Stimulated activated CD4-positive, alpha-beta T cell treated with anti-CD3 and anti-CD28 coated beads, Interleukin-12 subunit alpha, Interleukin-12 subunit beta, amount 100 ng/mL, for 48 hours (primary cell): ENCODE data around the gene ATXN2L.
"Not testable (repeated sequence)": the region's sequence is repeated elsewhere in the genome, so short reads cannot be mapped to it uniquely, and the experiment has no call there.

ENCODE experiments used
- DNase-seq, 3 donors: peaks; one replicate each; pipeline ENCODE4 v3.0.0-alpha.2; 2020; ENCODE audit warnings: low read depth in 2 of 3, low spot score in 1 of 3

The ATXN2L gene

DNA sequence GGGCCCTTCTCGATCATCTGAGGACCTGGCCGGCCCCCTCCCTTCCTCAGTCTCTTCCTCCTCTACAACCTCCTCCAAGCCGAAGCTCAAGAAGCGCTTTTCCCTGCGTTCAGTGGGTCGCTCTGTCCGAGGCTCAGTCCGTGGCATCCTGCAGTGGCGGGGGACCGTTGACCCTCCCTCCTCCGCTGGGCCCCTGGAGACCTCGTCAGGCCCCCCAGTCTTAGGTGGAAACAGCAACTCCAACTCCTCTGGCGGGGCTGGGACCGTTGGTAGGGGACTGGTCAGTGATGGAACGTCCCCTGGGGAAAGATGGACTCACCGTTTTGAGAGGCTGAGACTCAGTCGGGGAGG is 43.6 kb downstream of the ATXN2L start:
- no peak for DNase-seq

DNA sequence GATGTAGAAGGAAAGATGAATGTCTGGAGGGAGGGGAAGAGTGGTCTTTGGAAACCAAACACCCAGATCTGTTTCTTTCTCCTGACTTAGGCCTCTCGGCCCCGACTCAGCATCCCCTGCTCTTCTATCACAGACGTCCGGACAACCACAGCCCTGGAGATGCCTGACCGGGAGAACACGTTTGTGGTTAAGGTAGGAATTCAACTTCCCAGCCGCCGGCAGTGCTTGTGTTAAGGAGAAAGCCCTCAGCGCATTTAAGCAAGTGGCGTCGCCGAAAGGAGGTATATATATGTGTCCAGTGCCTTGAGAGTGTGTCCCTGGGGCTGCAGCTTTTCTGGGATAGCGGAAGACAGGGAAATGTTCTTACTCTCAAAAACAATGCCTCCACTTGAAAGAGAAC is 44.4 kb downstream of the ATXN2L start:
- DNase-seq = no peak

DNA sequence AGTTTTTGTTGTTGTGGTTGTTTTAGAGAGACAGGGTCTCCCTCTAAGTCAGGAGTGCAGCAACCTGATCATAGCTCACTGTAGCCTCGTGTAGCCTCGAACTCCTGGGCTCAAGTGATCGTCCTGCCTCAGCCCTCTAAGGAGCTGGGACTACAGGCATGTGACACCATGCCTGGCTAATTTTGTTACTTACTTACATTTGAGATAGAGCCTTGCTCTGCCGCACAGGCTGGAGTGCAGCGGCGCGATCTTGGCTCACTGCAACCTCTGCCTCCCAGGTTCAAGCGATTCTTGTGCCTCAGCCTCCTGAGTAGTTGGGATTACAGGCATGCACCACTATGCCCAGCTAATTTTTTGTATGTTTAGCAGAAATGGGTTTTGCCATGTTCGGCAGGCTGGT is 44.8 kb downstream of the ATXN2L start:
- not testable (repeated sequence) for DNase-seq

DNA sequence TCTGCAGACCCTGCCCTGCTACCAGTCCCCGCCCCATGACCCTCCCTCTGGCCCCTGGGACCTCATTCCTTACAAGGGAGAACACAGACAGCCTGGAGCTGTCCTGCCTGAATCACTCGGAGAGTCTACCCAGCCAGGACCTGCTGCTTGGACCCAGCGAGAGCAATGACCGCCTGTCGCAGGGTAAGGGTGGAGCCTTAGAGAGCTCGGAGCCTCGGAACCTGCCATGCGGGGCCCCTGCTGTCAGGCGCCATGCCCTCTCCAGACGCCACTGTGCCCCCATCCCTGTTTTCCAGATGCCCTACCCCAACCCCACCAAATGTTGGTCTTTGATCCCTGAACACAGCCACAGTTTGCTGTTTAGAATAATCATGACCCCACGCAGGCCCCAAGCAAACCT is 46.4 kb downstream of the ATXN2L start:
- DNase-seq = no peak

DNA sequence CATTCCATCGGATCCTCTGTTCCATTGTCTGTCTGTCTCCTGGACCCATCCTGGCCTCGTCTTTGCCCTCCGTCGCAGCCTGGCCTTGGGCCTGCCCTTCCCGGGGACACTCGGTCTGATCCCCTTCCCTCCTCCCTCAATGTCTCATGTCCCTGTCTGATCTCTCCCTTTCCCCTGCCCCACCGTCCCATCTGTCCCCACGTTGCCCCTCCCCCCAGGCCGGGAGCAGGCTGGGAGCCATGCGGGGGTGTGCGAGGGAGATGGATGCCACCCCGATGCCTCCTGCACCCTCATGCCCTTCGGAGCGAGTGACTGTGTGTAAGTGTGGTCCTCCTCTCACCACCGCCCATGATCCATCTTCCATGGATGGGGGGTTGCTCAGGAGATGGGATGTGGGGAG is 50.2 kb downstream of the ATXN2L start:
- DNase-seq = no peak

DNA sequence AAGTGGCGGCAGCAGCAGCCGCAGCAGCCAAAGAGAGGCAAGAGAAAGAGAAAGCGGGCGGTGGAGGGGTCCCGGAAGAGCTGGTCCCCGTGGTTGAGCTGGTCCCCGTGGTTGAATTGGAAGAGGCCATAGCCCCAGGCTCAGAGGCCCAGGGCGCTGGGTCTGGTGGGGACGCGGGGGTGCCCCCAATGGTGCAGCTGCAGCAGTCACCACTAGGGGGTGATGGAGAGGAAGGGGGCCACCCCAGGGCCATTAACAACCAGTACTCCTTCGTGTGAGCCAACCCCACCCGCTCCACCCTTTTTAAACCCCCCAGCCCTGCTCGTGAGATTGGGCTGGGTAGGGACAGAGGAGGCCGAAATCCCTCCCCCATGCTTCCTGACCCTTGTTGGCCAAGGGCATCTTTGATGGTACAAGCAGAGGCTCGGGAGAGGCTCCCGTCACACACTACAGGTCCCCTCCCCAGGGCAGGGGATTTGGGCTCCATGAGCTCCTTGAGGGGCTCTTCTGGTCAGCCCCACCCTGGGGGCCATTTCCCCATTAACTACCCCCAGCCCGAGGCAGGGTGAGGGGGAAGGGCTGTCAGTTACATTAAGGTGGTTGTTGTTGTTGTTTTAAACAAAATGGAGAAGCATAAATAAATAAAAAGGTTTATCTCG is 50.9 kb downstream of the ATXN2L start:
- peak; percentile 33 to 56 (median 43) for DNase-seq

DNA sequence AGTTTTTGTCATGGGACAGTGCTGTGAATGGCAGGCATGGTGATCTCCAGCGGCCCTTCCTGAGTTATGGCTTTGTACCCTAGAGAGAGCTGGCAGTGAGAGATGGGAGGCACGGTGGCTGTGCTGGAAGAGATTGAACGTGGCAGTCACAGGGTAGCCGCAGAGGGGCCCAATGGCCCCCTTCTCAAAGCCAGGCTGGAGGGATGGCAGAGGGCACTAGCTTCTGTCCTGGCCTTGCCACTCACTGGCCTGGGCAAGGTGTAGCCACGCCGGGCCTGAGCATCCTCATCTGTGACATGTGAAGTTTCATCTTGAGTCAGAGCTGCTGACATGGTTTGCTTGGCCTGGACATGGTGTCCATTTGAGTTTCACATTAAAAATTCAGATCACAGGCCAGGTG is 51.6 kb downstream of the ATXN2L start:
- DNase-seq = no peak

DNA sequence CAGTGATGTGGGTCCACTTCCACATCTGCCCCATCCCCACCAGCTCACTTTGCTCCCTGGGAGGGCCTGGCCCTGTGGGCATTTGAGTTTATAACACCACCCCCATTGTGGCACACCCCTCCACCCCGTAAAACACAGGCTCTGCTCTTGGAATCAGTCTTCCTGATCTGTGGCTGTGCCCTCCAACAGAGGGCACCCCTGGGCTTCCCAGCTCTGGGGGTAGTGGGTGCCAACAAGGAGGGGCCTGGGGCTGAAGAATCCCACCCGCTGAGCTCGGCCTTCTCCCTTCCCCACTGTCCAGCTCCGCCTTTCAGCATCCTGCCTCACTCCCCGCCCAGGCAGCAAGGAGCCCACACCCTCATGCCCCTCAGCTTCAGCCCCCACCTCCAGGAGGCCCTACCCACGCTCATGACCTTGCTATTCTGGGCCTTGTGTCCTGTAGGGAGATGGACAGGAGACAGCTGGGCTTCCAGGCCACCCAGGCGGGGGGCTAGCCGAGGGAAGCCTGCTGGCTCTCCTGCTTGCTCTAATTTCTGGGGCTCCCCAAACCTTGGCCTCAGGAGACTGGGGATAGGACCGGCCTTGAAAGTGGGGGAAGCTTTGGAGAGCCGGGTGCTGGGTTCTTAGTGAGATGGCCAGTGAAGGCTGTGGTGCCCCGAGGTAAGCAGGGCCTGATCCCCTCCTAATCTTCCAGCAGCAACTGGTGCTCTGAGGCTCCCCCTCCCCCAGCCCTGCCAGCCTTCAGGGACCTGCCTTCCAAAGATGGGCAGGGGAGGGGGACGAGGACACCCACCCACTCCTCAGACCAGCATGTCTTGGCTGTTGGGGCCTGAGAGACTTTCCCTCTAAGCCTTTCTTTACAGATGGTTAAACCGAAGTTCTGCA is 52.6 kb downstream of the ATXN2L start:
- DNase-seq = no peak

DNA sequence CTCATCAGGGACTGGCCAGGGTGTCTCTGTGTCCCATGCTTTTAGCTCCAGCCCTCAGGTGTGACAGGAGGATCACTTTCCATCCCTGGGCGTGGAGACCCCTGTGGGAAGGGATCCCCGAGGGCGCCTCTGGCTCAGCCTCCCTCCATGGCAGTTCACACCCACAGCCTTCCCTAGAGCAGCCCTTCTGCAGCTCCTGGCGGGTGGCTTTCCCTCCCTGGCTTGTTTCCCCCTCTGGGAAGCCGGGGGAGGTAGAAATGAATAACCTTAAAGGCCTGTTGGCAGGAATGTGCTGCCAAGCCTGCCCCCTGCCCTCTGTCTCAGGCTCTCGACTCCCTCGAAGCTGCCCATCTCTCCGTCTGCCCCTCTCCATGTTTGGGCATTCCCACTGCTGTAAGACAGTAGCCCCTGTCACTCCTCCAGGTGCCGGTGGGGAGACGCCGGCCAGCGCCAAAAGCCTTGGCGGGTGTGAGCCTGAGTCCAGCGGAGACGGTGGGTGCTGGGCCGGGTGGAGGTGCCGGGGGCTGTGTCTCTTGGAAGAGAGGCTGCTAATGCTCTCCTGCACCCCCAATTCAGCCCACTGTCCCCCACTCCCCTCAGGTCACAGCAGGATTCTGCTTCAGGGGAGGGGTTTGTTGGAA is 53.3 kb downstream of the ATXN2L start:
- DNase-seq = no peak

DNA sequence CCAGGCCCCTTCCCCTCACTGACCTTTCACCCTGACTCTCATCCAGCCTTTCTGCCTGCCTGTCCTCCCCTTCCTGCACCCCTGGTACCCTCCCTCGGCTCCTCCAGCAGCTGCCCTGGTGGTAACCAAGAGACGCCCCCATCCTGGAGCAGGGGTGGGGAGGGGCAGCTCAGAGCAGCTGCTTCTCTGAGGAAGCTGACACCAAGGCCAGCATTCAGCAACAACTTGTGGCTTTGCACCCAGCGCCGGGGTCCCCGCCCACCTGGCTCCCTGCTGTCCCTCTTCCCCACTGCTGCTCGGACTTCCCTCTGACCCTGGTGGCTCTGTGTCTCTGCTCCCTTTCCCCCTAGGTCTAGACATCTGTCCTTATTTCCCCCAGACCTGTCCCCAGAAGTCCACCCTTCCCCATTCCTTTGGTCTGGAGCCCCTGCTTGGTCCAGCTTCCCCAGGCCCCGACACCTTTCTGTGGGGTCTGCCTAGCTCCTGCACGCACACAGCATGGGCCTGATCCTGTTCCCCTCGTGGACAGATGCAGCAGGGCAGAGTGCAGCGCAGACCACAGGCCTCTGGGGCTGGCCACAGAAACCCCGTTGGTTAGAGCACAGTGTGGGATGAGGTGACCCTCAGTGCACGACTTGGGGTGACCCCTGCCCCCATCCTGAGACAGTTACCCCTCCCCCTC is 54.3 kb downstream of the ATXN2L start:
- DNase-seq = no peak

DNA sequence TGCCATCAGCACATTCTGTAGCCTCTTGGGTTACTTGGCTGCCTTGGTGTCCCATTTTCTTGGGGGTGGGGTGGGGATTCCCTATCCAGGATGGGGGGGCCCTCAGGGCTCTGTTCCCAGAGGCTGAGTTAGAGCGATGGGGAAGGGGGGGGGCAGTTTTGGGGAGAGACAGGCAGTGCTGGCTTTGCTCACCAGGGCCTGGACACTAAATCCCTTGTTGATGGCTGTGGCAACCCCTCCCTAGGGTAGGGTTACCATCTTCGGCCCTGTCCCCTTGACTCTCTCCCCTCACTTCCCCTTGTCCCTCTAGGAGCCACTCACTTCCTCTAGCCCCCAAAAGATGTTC is 54.8 kb downstream of the ATXN2L start:
- no peak for DNase-seq

DNA sequence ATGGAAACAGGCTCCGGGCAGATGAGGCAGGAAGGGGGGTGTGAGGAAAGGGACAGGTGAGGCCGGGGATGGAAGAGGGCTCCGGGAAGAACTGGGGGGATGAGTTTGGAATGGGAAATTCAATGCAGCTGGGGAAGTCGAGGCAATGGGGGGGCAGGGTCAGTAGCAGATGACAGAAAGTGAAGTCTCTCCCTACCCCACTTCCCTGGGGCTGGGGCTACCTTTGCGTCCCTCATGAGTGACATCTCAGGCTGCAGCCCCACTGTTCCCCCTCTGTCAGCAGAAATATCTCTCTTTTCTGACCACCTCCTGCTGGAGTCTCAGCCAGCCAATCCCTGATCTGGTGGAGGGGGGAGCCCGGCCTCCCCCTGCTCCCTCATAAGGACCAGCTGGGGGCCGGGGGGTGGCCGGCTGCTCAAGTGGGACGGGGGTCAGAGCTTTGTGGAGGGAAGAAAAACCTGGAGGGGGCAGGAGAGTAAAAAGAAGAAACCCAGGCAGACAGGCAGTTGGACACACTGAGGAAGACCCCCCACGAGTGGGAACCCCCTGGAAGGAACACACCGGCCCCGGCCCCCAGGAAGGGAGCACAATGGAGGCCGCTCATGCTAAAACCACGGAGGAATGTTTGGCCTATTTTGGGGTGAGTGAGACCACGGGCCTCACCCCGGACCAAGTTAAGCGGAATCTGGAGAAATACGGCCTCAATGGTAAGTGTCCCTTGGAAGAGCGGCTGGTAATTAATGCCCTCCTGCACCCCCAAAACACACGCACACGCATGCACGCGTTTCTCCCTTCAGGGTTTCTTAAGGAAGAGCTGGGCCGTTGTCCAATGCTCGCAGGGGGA is 55.5 kb downstream of the ATXN2L start, which contains the start of gene ATP2A1:
Gene ATP2A1, plus strand, starts transcription at position 406 of the 844 bp plus-strand sequence. Its CDS starts 184 bp downstream, at position 590.
- no peak for DNase-seq

DNA sequence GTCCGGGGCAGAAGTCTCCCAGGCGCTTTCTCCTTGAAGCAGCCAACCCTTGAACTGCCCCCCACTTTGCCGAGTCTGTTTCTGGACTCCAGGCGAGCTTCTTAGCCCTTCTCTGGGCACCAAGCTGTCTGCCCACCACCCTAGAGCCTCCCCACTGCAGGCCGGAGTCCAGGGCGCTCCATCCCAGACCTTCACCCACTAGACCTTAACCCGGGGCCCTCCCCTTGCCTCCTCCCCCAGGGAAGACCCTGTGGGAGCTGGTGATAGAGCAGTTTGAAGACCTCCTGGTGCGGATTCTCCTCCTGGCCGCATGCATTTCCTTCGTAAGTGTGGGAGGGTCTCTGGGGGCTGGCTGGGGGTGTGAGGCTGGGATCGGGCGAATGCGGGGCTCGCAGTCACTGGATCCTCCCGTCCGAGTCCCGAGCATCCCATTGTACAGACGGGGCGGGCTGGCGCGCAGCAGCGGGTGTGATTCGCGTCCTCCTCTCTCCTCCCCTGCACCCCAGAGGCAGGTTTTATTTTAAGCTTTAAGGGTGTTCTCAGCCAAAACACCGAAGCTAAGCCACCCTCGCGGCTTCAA is 56.6 kb downstream of the ATXN2L start:
- DNase-seq = no peak

DNA sequence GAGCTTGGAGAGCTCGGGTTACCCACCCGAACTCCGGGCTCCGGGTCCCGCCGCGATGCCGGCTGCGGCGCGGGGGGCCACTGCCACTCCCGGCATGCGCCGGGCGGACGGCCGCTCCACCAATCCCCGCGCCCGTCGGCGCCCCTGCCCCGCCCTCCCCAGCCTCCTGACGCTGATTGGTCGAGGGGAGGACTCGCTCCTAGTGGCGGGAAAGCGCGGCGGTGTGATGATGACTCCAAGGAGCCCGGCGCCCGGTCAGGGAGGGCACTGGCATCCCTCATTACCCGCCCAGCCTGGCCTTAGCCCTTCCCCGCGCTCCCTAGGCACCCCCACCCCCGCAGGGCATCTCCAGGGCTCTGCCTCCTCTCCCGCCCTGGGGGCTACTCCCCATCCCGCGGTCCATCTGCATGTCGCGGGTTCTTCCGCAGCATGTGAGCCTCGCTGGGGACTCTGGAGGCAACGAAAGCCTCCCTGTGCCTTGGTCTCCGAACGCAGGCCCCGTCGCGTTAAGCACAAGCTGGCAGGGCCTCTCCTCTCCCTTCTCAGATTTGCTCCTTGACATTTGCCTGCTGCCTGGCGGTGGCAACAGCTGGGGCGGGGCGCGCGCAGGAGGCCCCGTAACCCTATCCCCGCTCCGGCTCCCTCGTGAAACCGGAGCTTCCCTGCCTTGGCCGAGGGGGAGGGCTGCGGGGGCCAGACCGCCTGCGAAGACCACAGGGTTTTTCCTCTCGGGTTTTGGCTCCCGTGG is 57.2 kb downstream of the ATXN2L start:
- peak; percentile 87 to 91 (median 91) for DNase-seq

DNA sequence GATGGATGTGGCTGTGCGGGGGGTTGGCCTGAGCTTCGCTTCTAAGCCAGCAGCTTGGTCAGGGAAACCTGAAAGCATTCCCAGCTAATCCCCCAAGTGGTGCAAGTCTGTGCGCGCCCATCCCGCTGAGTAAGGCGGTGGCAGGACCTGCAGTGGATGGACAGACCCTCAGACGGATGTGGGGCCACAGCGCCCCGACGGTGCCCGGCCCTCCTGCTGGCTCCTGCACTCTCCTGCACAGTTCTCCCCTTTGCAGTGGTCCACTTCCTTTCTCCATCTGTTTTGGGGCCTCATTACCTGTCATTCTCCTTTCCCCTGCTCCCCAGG is 57.8 kb downstream of the ATXN2L start:
- DNase-seq = no peak

DNA sequence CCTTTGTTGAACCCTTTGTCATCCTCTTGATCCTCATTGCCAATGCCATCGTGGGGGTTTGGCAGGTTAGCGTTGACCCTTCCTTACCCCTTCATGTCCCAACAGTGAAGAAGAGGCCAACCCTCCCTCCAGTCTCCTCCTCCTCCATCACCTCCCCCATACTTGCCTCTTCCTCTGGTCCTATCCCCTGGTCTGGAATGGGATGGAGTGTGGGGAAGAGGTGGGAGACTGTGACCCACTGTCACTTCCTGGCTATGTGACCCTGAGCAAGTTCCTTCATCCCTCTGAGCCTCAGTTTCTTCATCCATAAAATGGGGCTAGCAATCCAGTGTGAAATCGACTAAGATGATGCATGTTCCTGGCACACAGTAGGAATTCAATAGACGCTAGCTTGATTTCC is 58.2 kb downstream of the ATXN2L start:
- no peak for DNase-seq

DNA sequence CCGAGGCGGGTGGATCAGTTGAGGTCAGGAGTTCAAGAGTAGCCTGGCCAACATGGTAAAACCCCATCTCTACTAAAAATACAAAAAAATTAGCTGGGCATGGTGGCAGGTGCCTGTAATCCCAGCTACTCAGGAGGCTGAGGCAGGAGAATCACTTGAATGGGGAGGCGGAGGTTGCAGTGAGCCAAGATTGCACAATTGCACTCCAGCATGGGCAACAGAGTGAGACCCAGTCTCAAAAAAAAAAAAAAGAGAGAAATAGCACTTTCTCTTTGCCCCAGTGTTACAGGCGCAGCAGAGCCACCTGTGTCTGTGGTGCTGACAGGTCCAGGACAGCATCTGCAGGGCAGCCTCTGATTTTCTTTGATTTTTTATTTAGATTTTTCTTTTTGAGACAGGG is 58.8 kb downstream of the ATXN2L start:
- not testable (repeated sequence) for DNase-seq

DNA sequence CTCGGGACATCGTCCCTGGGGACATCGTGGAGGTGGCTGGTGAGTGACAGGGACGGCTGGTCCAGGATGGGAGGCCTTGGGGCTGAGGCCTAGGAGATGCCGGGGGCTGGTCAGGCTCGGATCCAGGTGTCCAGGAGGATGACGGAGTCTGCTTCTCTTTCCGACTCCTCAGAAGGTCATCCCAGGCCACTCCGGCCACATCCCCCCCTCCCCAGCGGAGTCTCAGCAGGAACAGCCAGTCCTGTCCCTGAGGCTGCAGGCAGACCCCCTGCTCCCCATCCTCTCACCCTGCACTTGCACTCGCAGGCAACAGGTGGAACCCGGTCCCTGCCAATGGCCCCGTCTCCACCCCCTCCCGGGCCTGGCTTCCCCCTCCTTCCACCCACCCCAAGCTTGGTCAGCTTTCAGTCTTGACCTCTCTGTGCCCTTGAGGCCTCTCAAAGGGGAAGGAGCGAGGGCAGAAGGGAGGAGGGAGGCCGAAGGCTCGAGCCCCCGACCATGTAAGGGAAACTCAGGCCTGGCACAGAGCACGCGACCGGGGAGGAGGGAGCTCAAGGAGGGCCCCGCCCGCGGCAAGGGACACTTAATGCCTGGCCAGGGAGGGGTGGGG is 59.9 kb downstream of the ATXN2L start:
- no peak for DNase-seq

DNA sequence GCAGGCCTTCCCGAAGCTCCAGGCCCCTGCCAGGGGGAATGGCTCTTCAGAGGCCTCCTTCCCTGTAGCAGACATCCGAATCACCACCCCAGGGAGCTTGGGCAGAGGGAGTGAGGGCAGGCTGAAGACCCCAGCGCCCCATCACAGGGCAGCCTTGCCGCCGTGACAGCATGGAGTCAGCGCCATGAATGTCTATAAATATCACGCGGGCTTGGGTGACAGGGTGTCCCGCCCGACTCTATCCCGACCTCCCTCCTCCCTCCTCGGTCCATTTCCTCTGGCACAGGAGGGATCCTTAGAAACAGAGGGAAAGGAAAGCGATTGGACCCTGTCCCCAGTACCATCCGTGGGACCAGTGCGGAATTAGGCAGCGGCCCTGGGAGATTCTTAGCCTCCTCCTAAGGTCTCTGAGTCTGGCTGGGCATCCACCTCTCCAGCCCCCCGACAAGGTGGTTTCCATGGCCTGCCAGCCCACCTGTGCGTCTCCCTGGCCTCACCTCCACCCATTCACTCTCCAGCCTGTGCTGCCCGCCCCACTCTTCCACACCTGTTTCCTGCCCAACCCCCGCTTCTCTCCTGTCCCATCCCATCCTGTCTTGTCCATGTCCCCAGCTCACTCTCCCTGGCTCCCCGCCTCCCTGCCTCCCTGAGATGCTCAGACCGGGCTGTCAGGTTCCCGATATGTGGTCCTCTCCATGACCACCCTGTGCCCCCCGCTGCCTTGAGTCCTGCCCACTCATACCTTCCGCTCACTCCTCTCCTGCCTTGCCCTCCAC is 60.6 kb downstream of the ATXN2L start:
- DNase-seq = no peak
